Panc1 (cell line): ENCODE measurements around the gene MRPS27. TPM values are rescaled to one million over a fixed set of nuclear protein-coding genes. Genes with fewer than 3 reads are reported as not detected.

ENCODE experiments used
- ATAC-seq: fragments of 200-7000 bp; cut with Tn5 transposase; 2 replicates; pipeline ENCODE4 v1.9.1; 2020; ENCODE audit warnings: mild to moderate bottlenecking, moderate library complexity
- BruUV-seq: library from RNA; stranded (reverse); fragments of 400-500 nt; replicated peaks from 2 replicates; lab custom pipeline; 2021; lab: Mats Ljungman, UMichigan
- CTCF ChIA-PET: fragments of 300-600 bp; sonication (Branson Sonifier 250); formaldehyde crosslinking; loops from one replicate; lab custom pipeline; 2022; ENCODE audit warnings: antibody characterized with exemption; lab: Charles Lee
- POLR2A ChIA-PET: fragments of 300-600 bp; sonication (Branson Sonifier 250); formaldehyde crosslinking; loops from one replicate; lab custom pipeline; 2022; ENCODE audit warnings: antibody characterized with exemption; lab: Charles Lee
- DNase-seq: peaks from one replicate; pipeline ENCODE4 v3.0.0-alpha.2; 2010; ENCODE audit warnings: low read depth, low spot score
- H3K27ac ChIP-seq: 2 replicates; pipeline ENCODE4 v1.5.1; 2011; ENCODE audit warnings: mild to moderate bottlenecking, low read length, inconsistent platforms
- H3K27me3 ChIP-seq: fragments of 200-500 bp; sonication (Bioruptor generic); 2 replicates; pipeline ENCODE4 v1.6.0; 2014; ENCODE audit warnings: low read length, inconsistent platforms; ENCODE audit not compliant: control insufficient read depth, insufficient read depth
- H3K36me3 ChIP-seq: fragments of 200-500 bp; sonication (Bioruptor generic); 2 replicates; pipeline ENCODE4 v1.5.1; 2014; ENCODE audit warnings: inconsistent platforms, mild to moderate bottlenecking, low read length, moderate library complexity; ENCODE audit not compliant: control insufficient read depth, insufficient read depth
- H3K4me1 ChIP-seq: 2 replicates; pipeline ENCODE4 v1.5.1; 2011; ENCODE audit warnings: inconsistent platforms, mild to moderate bottlenecking, low read length, moderate library complexity; ENCODE audit not compliant: control insufficient read depth, insufficient read depth
- H3K4me3 ChIP-seq, 2 experiments: 2 replicates each; pipeline ENCODE4 v1.5.1; 2011 to 2012; ENCODE audit warnings: low read depth in 2 of 2, low read length in 2 of 2, mild to moderate bottlenecking in 2 of 2, inconsistent platforms in 1 of 2, moderate library complexity in 1 of 2
- H3K9me3 ChIP-seq: fragments of 200-500 bp; sonication (Bioruptor generic); 2 replicates; pipeline ENCODE4 v1.5.1; 2014; ENCODE audit warnings: low read depth, mild to moderate bottlenecking, inconsistent platforms, low read length, moderate library complexity; ENCODE audit not compliant: control insufficient read depth, insufficient read depth
- POLR2AphosphoS5 ChIP-seq: IDR thresholded peaks from 2 replicates; pipeline ENCODE4 v1.6.1; 2012; ENCODE audit warnings: mild to moderate bottlenecking, low read depth, low read length, moderate library complexity
- REST ChIP-seq, 2 experiments: IDR thresholded peaks; 2 replicates each; pipeline ENCODE4 v1.6.1; 2011 to 2012; ENCODE audit warnings: low read depth in 2 of 2, control low read depth in 1 of 2, low read length in 1 of 2, mild to moderate bottlenecking in 1 of 2, moderate library complexity in 1 of 2; ENCODE audit not compliant: insufficient read depth in 1 of 2
- SIN3A ChIP-seq: IDR thresholded peaks from 2 replicates; pipeline ENCODE4 v1.6.1; 2012; ENCODE audit warnings: low read depth, mild to moderate bottlenecking, low read length, moderate library complexity, borderline replicate concordance; ENCODE audit not compliant: insufficient read depth
- TCF7L2 ChIP-seq: IDR thresholded peaks from 2 replicates; pipeline ENCODE4 v1.6.1; 2011; ENCODE audit warnings: mild to moderate bottlenecking, low read depth, low read length, inconsistent platforms
- in situ Hi-C: cut with HindIII; loops from 2 replicates; pipeline ENCODE4 v1.10.0; 2016; ENCODE audit warnings: low sequenced_read_pairs, low pct_unique_long_range_greater_than_20kb
- intact Hi-C: fragments of 100-400 bp; cut with micrococcal nuclease; formaldehyde crosslinking; loops from one replicate; pipeline ENCODE4 v1.10.0; 2022; ENCODE audit not compliant: unreplicated experiment
- total RNA-seq: library from RNA; stranded (reverse); gene quantifications from one replicate; pipeline ENCODE4 v1.2.1, GENCODE V29; 2021; ENCODE audit not compliant: unreplicated experiment
- TF ChIP-seq, protein P1 (sequence below): fragments of 450-650 bp; IDR thresholded peaks from 2 replicates; pipeline ENCODE4 v1.5.1; 2017; ENCODE audit warnings: mild to moderate bottlenecking

The MRPS27 gene
- total RNA-seq, 1 experiment from 2014 or later, result 67.2 TPM

DNA sequence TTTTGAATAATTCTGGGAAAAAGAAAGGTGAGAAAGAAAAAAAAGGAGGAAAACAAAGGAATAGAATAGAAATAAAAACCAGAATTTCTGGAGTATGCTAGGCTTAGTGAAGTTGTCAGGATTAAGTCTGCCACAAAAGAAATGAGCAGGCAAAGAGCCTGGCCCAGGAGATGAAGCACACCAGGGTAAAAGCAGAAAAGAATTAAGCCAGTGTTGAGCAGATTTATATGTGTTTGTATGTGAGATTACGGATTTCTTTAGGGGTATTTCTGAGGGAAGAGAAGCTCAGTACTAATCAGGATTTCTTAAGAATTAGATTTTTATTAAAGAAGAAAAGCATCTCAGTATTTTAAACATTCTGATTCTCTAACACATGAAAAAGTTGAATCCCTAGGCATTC, 74.5 kb downstream of the MRPS27 start:
- Histone ChIP-seq H3K4me3 (no peak overlapping the region), H3K36me3 (no peaks in the 10 kb centered on the region), H3K27ac (peak overlapping the region; percentile 29; the same call in 1 of the 2 replicates), H3K9me3 (no peaks in the 10 kb centered on the region), H3K4me1 (peaks cover 37% of the 10 kb centered on the region), H3K27me3 (no peaks in the 10 kb centered on the region)
- POLR2A ChIA-PET, result no interaction called here
- TF ChIP-seq TCF7L2 (no peak), REST (IDR thresholded peaks at IDR 0.05; ENCODE audit: insufficient read depth in 1 of 2, low read depth in 2 of 2, low read length in 1 of 2) (no peak), POLR2AphosphoS5 (no peak), SIN3A (no peak)
- TF ChIP-seq, protein P1, sequence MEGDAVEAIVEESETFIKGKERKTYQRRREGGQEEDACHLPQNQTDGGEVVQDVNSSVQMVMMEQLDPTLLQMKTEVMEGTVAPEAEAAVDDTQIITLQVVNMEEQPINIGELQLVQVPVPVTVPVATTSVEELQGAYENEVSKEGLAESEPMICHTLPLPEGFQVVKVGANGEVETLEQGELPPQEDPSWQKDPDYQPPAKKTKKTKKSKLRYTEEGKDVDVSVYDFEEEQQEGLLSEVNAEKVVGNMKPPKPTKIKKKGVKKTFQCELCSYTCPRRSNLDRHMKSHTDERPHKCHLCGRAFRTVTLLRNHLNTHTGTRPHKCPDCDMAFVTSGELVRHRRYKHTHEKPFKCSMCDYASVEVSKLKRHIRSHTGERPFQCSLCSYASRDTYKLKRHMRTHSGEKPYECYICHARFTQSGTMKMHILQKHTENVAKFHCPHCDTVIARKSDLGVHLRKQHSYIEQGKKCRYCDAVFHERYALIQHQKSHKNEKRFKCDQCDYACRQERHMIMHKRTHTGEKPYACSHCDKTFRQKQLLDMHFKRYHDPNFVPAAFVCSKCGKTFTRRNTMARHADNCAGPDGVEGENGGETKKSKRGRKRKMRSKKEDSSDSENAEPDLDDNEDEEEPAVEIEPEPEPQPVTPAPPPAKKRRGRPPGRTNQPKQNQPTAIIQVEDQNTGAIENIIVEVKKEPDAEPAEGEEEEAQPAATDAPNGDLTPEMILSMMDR, result no peak
- BruUV-seq, result no TSS peak
- intact Hi-C loops (no loop called here), in situ Hi-C loops (no loop called here)
- CTCF ChIA-PET, result interaction anchor here (0.6 kb wide), 1 partner anchor 520 kb away, joined by 3 read pairs; no protein-coding TSS in a partner anchor
- no peak for DNase-seq
- ATAC-seq, result no peak

DNA sequence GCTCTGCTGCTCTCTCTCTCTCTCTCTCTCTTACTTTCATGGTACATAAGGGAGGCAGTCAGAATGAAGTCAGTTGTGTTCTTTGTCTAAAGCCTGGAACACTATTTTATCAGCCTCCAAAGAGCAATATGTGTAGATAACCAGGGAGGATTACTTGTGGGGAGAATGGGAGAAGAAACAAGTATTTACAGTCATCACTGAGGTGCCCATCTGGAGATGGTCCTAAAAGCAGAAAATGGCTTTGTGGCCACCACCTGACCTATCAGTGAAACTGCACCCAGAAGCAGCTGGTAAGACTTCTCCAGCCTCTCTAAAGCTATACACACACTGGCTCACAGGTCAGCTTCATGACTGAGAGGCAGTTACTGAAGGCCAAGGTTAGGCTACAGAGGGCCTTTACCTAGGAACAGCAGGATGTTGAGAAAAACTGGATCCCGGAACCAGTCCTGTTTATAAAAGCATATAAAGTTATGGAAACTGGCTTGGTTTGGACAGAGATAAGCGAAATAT, 75.1 kb downstream of the MRPS27 start:
- no peaks in the 10 kb centered on the region for H3K27me3 ChIP-seq
- CTCF ChIA-PET, result interaction anchor here (0.6 to 0.7 kb wide), 2 partner anchors 362 to 520 kb away, joined by 3 to 4 read pairs; no protein-coding TSS in a partner anchor
- peaks cover 37% of the 10 kb centered on the region for H3K4me1 ChIP-seq
- H3K36me3 ChIP-seq, result no peaks in the 10 kb centered on the region
- ATAC-seq (peak; percentile 83), DNase-seq (no peak)
- H3K9me3 ChIP-seq, result no peaks in the 10 kb centered on the region
- in situ Hi-C loops (no loop called here), intact Hi-C loops (no loop called here)
- no peak overlapping the region for H3K4me3 ChIP-seq
- H3K27ac ChIP-seq, result peak overlapping the region; percentile 4; the same call in 1 of the 2 replicates
- POLR2A ChIA-PET, result no interaction called here
- no TSS peak for BruUV-seq
- TF ChIP-seq SIN3A, result no peak
- TF ChIP-seq, protein P1, result peak; percentile 63
